GM21526 (cell line): Measurements from ENCODE around the gene TCHP.

Experiments used
- ATAC-seq: cut with Tn5 transposase; IDR thresholded peaks from one replicate; pipeline ENCODE4 v1.9.1; 2021; ENCODE audit warnings: moderate library complexity; ENCODE audit not compliant: unreplicated experiment, low FRiP score

TCHP gene

GRCh38 chr12:109958374-109958773 is 58.3 kb downstream of the TCHP start:
- ATAC-seq = no peak

GRCh38 chr12:109959411-109960093 is 59.5 kb downstream of the TCHP start:
- ATAC-seq = no peak

DNA sequence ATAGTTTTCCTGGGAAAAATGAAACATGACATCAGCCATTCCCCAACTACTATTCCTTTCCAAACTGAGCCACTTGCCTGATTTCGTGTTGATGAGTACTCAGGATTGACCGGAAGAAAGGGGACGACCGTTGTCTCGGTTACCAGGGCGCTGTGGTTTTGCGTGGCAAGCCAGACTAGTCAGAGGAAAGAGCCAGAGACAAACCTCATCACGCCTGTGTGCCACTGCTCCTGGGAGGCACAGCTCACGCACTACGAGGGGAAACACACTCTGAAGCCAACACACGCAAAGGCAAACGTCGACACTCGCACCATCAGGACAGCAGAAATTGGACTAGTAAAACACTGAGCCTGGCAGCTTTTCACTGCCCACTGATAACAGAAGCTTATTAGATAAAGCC is 61.1 kb downstream of the TCHP start:
- ATAC-seq = no peak

DNA sequence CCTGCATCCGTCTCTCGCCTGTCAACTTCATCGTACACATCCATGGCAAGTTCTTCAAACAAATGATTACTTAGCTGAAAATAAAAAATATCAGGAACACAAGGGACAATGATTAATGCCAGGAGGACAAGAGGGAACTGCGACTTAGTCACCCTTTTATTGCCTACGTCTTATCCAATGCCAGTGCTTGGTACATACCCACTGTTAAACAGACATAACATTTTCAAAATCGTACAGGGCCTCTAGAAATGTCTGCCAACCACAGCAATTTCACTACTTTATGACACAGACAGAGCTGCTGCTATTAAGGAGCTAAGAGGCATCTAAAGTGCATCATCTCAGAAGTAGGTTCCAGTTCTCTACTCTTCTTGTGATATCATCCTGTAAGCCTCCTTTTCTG is 61.5 kb downstream of the TCHP start:
- ATAC-seq = no peak

DNA sequence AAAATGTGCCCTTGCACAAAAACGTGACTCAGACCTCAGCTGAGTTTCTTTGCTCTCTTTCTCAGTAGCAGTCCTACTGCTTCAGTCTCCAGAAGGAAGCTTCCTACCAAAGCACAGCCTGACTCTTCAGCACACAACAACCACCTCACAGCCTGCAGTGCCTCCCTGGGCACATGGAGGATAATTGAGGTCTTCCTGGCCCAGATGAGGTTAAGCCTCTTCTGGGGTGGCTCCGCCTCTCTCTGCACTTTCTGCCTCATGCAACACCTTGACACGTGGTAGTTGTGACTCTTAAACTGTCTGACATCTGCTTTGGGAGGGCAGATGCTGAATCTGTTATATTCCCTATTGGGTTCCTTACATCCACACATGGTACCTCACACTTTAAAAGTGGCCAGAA is 62.3 kb downstream of the TCHP start:
- ATAC-seq = no peak

- no peak for ATAC-seq
Measured at GRCh38 chr12:109963330-109963729, 63.3 kb downstream of the TCHP start.

GRCh38 chr12:109963743-109964429 is 63.8 kb downstream of the TCHP start:
- ATAC-seq = no peak

- no peak for ATAC-seq
Measured at GRCh38 chr12:109966546-109966945, 66.5 kb downstream of the TCHP start.

GRCh38 chr12:109967383-109968031 is 67.4 kb downstream of the TCHP start:
- ATAC-seq = no peak
